K562 (cell line): ENCODE results near the gene TRPV6. TPM values are rescaled to one million over a fixed set of nuclear protein-coding genes. Genes with fewer than 3 reads are reported as not detected.
A peak's percentile ranks its signal among the peaks of the same experiment; 100 is the strongest.

Experiments used
- GMEB1 ChIP-seq: fragments of 250-450 bp; sonication (Bioruptor Pico); IDR thresholded peaks from 2 replicates; pipeline ENCODE4 v1.4.0; 2020; ENCODE audit warnings: mild to moderate bottlenecking
- HMGN3 ChIP-seq: IDR thresholded peaks from 2 replicates; pipeline ENCODE4 v1.6.1; 2011; ENCODE audit warnings: borderline replicate concordance, low read depth, mild to moderate bottlenecking, mixed read lengths, low read length; ENCODE audit not compliant: insufficient read length; ENCODE audit errors: extremely low read depth
- KAT2B ChIP-seq: IDR thresholded peaks from one replicate; pipeline ENCODE4 v1.6.1; 2012; ENCODE audit warnings: low read depth, mild to moderate bottlenecking, control low read depth, inconsistent platforms, low read length, moderate library complexity
- THAP12 ChIP-seq: fragments of 250-450 bp; sonication (Bioruptor Pico); IDR thresholded peaks from 2 replicates; pipeline ENCODE4 v1.9.0; 2021; ENCODE audit warnings: mild to moderate bottlenecking, inconsistent platforms
- VEZF1 ChIP-seq: fragments of 200-800 bp; sonication (Bioruptor generic); IDR thresholded peaks from 2 replicates; pipeline ENCODE4 v1.6.1; 2017; ENCODE audit warnings: missing genetic modification characterization, missing compliant biosample characterization
- XRCC3 ChIP-seq: fragments of 450-650 bp; IDR thresholded peaks from 2 replicates; pipeline ENCODE4 v1.6.1; 2017; ENCODE audit warnings: mild to moderate bottlenecking, moderate library complexity
- ZNF740 ChIP-seq, 3 experiments: fragments of 200-800 bp in 1 of 3; sonication (Bioruptor generic) in 1 of 3; sonication (generic) in 1 of 3; formaldehyde crosslinking in 1 of 3; IDR thresholded peaks; 2 replicates each; pipeline versions ENCODE4 v1.6.1 to v1.8.0; 2016 to 2022; ENCODE audit warnings: mild to moderate bottlenecking in 2 of 3, missing compliant biosample characterization in 2 of 3, missing genetic modification characterization in 2 of 3, missing genetic modification reagents in 1 of 3
- ZNF76 ChIP-seq: fragments of 250-450 bp; sonication (Bioruptor Pico); IDR thresholded peaks from 2 replicates; pipeline ENCODE4 v1.4.0; 2020; ENCODE audit warnings: mild to moderate bottlenecking, moderate library complexity, borderline replicate concordance
- polyA plus RNA-seq, 8 experiments: library from polyadenylated mRNA; depleted of rRNA in 4 of 8; stranded (reverse) in 5 of 8; unstranded in 3 of 8; fragments of >200 nt; fragmentation: Nextera tagmentation in 2 of 8; fragmentation: Illumina TruSeq in 1 of 8; extraction: Ambion mirVana in 2 of 8; extraction: Trizol in 1 of 8; gene quantifications; 2 replicates each; pipeline versions ENCODE4 v1.2.1 to v1.2.3, GENCODE V29; 2011 to 2014; ENCODE audit warnings: inconsistent platforms in 1 of 8, missing spikeins in 1 of 8
- total RNA-seq, 7 experiments: library from RNA; depleted of rRNA in 6 of 7; stranded (reverse); fragments of >200 nt in 6 of 7; fragmentation: Illumina TruSeq in 2 of 7; extraction: Trizol in 2 of 7; gene quantifications; 2 replicates each; pipeline versions ENCODE4 v1.2.1 to v1.2.3, GENCODE V29; 2011 to 2021; ENCODE audit warnings: low replicate concordance in 1 of 7
- TF ChIP-seq, protein P1 (sequence below): fragments of 200-800 bp; sonication (Bioruptor generic); IDR thresholded peaks from 2 replicates; pipeline ENCODE4 v1.6.1; 2017; ENCODE audit warnings: missing genetic modification characterization, missing compliant biosample characterization
- TF ChIP-seq, protein P2 (sequence below): IDR thresholded peaks from 2 replicates; pipeline ENCODE4 v1.6.1; 2011; ENCODE audit not compliant: insufficient read length; ENCODE audit errors: extremely low read depth
- TF ChIP-seq, protein P3 (sequence below): sonication (generic); formaldehyde crosslinking; IDR thresholded peaks from 2 replicates; pipeline ENCODE4 v1.9.0; 2022; ENCODE audit warnings: mild to moderate bottlenecking, missing genetic modification reagents
- TF ChIP-seq, protein P4 (sequence below): fragments of 450-650 bp; formaldehyde crosslinking; IDR thresholded peaks from 2 replicates; pipeline ENCODE4 v1.4.0; 2020; ENCODE audit warnings: mild to moderate bottlenecking

TRPV6 gene
- total and polyA plus RNA-seq, 9 of the 15 experiments (the other 6 are each of a cell fraction or from before 2014, with no cell fraction given): 0.04 to 0.36 (median 0.11) TPM

- no peak for TF ChIP-seq THAP12 (CRISPR knock-in tag)
- TF ChIP-seq VEZF1 (CRISPR knock-in tag): peak; percentile 90
- TF ChIP-seq, protein P1, sequence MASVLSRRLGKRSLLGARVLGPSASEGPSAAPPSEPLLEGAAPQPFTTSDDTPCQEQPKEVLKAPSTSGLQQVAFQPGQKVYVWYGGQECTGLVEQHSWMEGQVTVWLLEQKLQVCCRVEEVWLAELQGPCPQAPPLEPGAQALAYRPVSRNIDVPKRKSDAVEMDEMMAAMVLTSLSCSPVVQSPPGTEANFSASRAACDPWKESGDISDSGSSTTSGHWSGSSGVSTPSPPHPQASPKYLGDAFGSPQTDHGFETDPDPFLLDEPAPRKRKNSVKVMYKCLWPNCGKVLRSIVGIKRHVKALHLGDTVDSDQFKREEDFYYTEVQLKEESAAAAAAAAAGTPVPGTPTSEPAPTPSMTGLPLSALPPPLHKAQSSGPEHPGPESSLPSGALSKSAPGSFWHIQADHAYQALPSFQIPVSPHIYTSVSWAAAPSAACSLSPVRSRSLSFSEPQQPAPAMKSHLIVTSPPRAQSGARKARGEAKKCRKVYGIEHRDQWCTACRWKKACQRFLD: no peak
- TF ChIP-seq, protein P2, sequence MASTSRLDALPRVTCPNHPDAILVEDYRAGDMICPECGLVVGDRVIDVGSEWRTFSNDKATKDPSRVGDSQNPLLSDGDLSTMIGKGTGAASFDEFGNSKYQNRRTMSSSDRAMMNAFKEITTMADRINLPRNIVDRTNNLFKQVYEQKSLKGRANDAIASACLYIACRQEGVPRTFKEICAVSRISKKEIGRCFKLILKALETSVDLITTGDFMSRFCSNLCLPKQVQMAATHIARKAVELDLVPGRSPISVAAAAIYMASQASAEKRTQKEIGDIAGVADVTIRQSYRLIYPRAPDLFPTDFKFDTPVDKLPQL: no peak
- 0 out of 2 replicates have a peak, but pooled peaks have one; percentile 52 for TF ChIP-seq ZNF76 (CRISPR knock-in tag)
- peak; percentile 32 for TF ChIP-seq HMGN3
- no peak for TF ChIP-seq KAT2B
- TF ChIP-seq GMEB1: peak; percentile 84
- TF ChIP-seq, protein P3, sequence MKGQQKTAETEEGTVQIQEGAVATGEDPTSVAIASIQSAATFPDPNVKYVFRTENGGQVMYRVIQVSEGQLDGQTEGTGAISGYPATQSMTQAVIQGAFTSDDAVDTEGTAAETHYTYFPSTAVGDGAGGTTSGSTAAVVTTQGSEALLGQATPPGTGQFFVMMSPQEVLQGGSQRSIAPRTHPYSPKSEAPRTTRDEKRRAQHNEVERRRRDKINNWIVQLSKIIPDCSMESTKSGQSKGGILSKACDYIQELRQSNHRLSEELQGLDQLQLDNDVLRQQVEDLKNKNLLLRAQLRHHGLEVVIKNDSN (CRISPR knock-in tag): peak; percentile 56
- TF ChIP-seq XRCC3: no peak
- TF ChIP-seq, protein P4, sequence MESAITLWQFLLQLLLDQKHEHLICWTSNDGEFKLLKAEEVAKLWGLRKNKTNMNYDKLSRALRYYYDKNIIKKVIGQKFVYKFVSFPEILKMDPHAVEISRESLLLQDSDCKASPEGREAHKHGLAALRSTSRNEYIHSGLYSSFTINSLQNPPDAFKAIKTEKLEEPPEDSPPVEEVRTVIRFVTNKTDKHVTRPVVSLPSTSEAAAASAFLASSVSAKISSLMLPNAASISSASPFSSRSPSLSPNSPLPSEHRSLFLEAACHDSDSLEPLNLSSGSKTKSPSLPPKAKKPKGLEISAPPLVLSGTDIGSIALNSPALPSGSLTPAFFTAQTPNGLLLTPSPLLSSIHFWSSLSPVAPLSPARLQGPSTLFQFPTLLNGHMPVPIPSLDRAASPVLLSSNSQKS: no peak
- peak; percentile 66; the same call in 1 of the 2 replicates for TF ChIP-seq ZNF740 (CRISPR knock-in tag; IDR thresholded peaks at IDR 0.05)
- TF ChIP-seq ZNF740 (tag; IDR thresholded peaks at IDR 0.05): 0 out of 4 replicates have a peak, but pooled peaks of 1 of the 2 experiments have one; percentile 21
These were observed 31.0 kb downstream of the TRPV6 start, which contains the start of gene EPHB6 (continued) for GRCh38 chr7:142854372-142855113.
